T-cell (primary cell): ENCODE data around the gene CDH22. TPM values are rescaled to one million over a fixed set of nuclear protein-coding genes. Genes with fewer than 3 reads are reported as not detected.

ENCODE experiments used
- ATAC-seq, 4 experiments: fragments of 200-7000 bp in 3 of 4; fragments of 150-1000 bp in 1 of 4; cut with Tn5 transposase; replicated peaks in 1 of 4; 1 replicate in 3 of 4; 2 replicates in 1 of 4; pipeline ENCODE4 v1.10.0; 2021; ENCODE audit warnings: moderate library complexity in 3 of 4, mild to moderate bottlenecking in 2 of 4, moderate number of reproducible peaks in 1 of 4
- CTCF ChIA-PET, 2 donors: fragments of 300-600 bp; sonication (Branson Sonifier 250); formaldehyde crosslinking; loops; one replicate each; lab custom pipeline; 2022; ENCODE audit warnings: antibody characterized with exemption in 2 of 2; lab: Charles Lee
- POLR2A ChIA-PET, 2 donors: fragments of 300-600 bp; sonication (Branson Sonifier 250); formaldehyde crosslinking; loops; one replicate each; lab custom pipeline; 2022; ENCODE audit warnings: antibody characterized with exemption in 2 of 2; lab: Charles Lee
- DNase-seq, 35 experiments: peaks; one replicate each; pipeline versions ENCODE4 v3.0.0 to v3.0.0-alpha.2; 2013 to 2023
- H3K27ac ChIP-seq: one replicate; pipeline ENCODE4 v1.5.1; 2013; ENCODE audit warnings: low read length
- H3K27me3 ChIP-seq, 2 experiments: replicated peaks in 1 of 2; 1 replicate in 1 of 2; 2 replicates in 1 of 2; pipeline versions ENCODE4 v1.6.1 to v1.7.0; 2013; ENCODE audit warnings: low read length in 1 of 2, mixed read lengths in 1 of 2; ENCODE audit not compliant: control insufficient read depth in 2 of 2, insufficient read depth in 2 of 2; ENCODE audit errors: extremely low read depth in 1 of 2
- H3K36me3 ChIP-seq, 2 donors: 1 replicate in 1 of 2; 2 replicates in 1 of 2; pipeline versions ENCODE4 v1.6.1 to v1.7.0; 2013; ENCODE audit warnings: low read length in 1 of 2; ENCODE audit not compliant: control insufficient read depth in 2 of 2, insufficient read depth in 1 of 2; ENCODE audit errors: extremely low read depth in 1 of 2
- H3K4me1 ChIP-seq, 2 experiments: 1 replicate in 1 of 2; 2 replicates in 1 of 2; pipeline versions ENCODE4 v1.6.1 to v1.7.0; 2013; ENCODE audit warnings: low read length in 2 of 2, mixed read lengths in 1 of 2; ENCODE audit not compliant: insufficient read depth in 2 of 2, control insufficient read depth in 1 of 2; ENCODE audit errors: extremely low read depth in 1 of 2
- H3K4me3 ChIP-seq, 2 donors: 1 replicate in 1 of 2; 2 replicates in 1 of 2; pipeline versions ENCODE4 v1.5.1 to v1.7.0; 2013; ENCODE audit warnings: mild to moderate bottlenecking in 2 of 2, low read length in 1 of 2, moderate library complexity in 1 of 2; ENCODE audit not compliant: control insufficient read depth in 1 of 2; ENCODE audit errors: extremely low read depth in 1 of 2
- H3K9me3 ChIP-seq: 2 replicates; pipeline ENCODE4 v1.7.0; 2013
- H3K27ac Mint-ChIP-seq, 2 donors: one replicate each; pipeline ENCODE4 v1.8.0; 2020 to 2021; ENCODE audit warnings: mild to moderate bottlenecking in 2 of 2, mixed read lengths in 2 of 2
- H3K27me3 Mint-ChIP-seq, 2 donors: one replicate each; pipeline ENCODE4 v1.8.0; 2021 to 2022; ENCODE audit warnings: mixed read lengths in 2 of 2
- H3K36me3 Mint-ChIP-seq: one replicate; pipeline ENCODE4 v1.8.0; 2021; ENCODE audit warnings: mixed read lengths
- H3K4me1 Mint-ChIP-seq, 3 donors: one replicate each; pipeline ENCODE4 v1.8.0; 2020 to 2022; ENCODE audit warnings: mixed read lengths in 3 of 3, mild to moderate bottlenecking in 1 of 3
- H3K4me3 Mint-ChIP-seq, 3 donors: one replicate each; pipeline ENCODE4 v1.8.0; 2020 to 2022; ENCODE audit warnings: mild to moderate bottlenecking in 3 of 3, mixed read lengths in 3 of 3, moderate library complexity in 3 of 3
- H3K9me3 Mint-ChIP-seq, 3 donors: one replicate each; pipeline ENCODE4 v1.8.0; 2020 to 2022; ENCODE audit warnings: mixed read lengths in 3 of 3
- WGBS: methylation state at CpG from one replicate; pipeline ENCODE4 v1.1.5; 2013; ENCODE audit warnings: missing lambda C conversion rate; ENCODE audit not compliant: insufficient coverage; 5-methylcytosine and 5-hydroxymethylcytosine counted together
- total RNA-seq, 35 experiments: library from RNA in 6 of 35; stranded (reverse) in 6 of 35; fragments of 120-200 nt in 1 of 35; gene quantifications; one replicate each; pipeline versions ENCODE4 v1.2.1 to v1.2.4 and lab custom pipeline; 2013 to 2026

The CDH22 gene
- total RNA-seq, 5 donors from 2014 or later (not counting 1 experiment from before 2014, with no cell fraction given): not detected

DNA sequence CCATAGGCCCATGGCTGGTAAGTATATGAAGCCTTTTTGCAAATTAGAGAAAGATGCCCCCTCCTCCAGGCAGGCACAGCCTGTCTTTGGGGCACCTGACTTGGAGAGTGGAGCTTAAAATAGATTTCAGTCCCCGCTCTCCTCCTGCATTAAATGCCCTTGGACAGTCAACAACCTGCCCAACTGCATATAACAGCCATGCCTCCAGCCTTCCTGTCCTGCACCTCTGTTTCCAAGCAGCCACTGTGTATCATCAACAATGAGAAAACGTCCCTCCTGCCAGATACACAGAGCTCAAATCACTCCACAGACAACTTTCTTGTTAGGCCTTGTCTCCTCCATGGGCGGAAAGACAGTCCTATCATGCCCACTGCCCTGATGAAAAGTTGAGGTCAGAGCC lies 3.4 kb downstream of the CDH22 start:
- peaks cover 0 to 14% of the 10 kb centered on the region in 2 experiments for H3K4me1 ChIP-seq
- Mint-ChIP-seq H3K27me3 (peaks cover 51 to 63% of the 10 kb centered on the region in 2 donors), H3K4me1 (peaks cover 4 to 14% (median 7%) of the 10 kb centered on the region in 3 donors), H3K4me3 (no peak overlapping the region), H3K27ac (no peak overlapping the region), H3K36me3 (no peaks in the 10 kb centered on the region), H3K9me3 (no peaks in the 10 kb centered on the region)
- no peak for ATAC-seq
- ChIA-PET CTCF (interaction anchor here (0.5 to 1.2 kb wide), 3 partner anchors 22 to 133 kb away, joined by 4 read pairs; no protein-coding TSS in a partner anchor), POLR2A (no interaction called here)
- no peak overlapping the region for H3K27ac ChIP-seq
- no peaks in the 10 kb centered on the region for H3K36me3 ChIP-seq
- peaks cover 9 to 80% of the 10 kb centered on the region in 2 experiments for H3K27me3 ChIP-seq
- DNase-seq: no peak
- no peaks in the 10 kb centered on the region for H3K9me3 ChIP-seq
- 71% methylated on average over 3 of the region's 3 CpGs for WGBS
- no peak overlapping the region for H3K4me3 ChIP-seq

DNA sequence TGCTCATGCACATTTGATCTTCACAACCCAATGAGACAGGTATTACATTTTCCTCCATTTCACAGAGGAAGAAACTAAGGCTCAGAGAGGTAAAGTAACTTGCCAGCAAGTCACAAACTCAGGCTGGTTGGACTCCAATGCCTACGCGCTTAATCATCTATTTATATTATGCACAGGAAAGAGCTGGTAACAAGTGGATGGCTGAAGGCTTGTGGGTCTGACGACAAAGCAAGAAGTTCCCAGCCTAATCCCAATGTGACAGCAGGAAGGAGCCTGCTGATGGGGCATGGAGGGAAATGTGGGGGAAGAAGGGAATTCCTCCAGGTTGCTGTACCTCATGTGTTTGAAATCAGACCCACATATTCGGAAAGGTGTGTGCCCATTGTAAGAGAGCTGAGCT lies 3.9 kb downstream of the CDH22 start:
- Mint-ChIP-seq H3K4me1 (peaks cover 4 to 9% (median 7%) of the 10 kb centered on the region in 3 donors), H3K27ac (no peak overlapping the region), H3K4me3 (no peak overlapping the region), H3K9me3 (no peaks in the 10 kb centered on the region), H3K36me3 (no peaks in the 10 kb centered on the region), H3K27me3 (peaks cover 46 to 58% of the 10 kb centered on the region in 2 donors)
- Histone ChIP-seq H3K9me3 (no peaks in the 10 kb centered on the region), H3K27ac (no peak overlapping the region), H3K27me3 (peaks cover 9 to 78% of the 10 kb centered on the region in 2 experiments), H3K36me3 (no peaks in the 10 kb centered on the region), H3K4me3 (no peak overlapping the region), H3K4me1 (peaks cover 0 to 14% of the 10 kb centered on the region in 2 experiments)
- ChIA-PET POLR2A (no interaction called here), CTCF (interaction anchor here in 1 of 2 donors (1.2 kb wide), 1 partner anchor 134 kb away, joined by 4 read pairs; no protein-coding TSS in a partner anchor)
- ATAC-seq (no peak), DNase-seq (no peak)
- WGBS: 57% methylated on average over 1 of the region's 4 CpGs

DNA sequence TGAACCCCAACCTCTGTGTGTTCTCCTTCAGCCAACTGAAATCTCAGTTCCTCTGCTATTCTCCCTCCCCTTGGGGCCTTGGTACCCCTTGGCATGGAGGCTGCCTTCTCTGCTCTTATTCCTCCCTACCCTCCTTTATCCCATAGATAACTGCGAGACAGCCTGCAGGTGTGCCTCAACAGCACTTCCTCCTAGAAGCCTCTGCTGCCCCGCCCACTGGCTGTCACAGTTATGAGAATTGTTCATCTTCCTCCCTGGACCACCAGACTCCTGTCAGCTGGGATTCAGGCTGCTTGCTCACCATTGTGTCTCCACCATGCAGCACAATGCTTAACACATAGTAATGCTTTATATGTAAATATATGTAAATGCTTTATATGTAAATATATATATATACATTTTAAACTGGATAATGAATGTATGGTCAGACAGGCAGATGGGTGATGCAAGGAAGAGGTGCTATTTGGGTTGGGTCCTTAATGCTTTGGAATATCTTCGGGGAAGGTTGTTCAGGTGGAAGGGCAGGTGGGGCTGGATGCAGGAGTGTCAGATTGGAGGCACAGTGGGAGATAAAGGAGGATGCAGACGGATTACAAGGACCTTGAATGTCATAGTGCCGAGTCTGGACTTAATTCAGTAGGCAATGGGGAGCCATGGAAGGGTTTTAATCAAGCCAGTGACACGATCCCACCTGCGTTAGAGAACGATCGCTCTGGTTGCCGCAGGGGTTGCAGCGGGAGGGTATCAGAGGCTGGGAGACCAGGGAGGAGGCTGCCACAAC lies 4.9 kb downstream of the CDH22 start:
- Histone ChIP-seq H3K27ac (no peak overlapping the region), H3K9me3 (no peaks in the 10 kb centered on the region), H3K4me1 (peaks cover 0 to 10% of the 10 kb centered on the region in 2 experiments), H3K27me3 (peaks cover 9 to 75% of the 10 kb centered on the region in 2 experiments), H3K4me3 (no peak overlapping the region), H3K36me3 (no peaks in the 10 kb centered on the region)
- WGBS: 79% methylated on average over 11 of the region's 11 CpGs
- no peak overlapping the region for H3K27ac Mint-ChIP-seq
- H3K36me3 Mint-ChIP-seq: no peaks in the 10 kb centered on the region
- no peaks in the 10 kb centered on the region for H3K9me3 Mint-ChIP-seq
- ATAC-seq (no peak), DNase-seq (no peak)
- ChIA-PET POLR2A (no interaction called here), CTCF (no interaction called here)
- H3K4me3 Mint-ChIP-seq: no peak overlapping the region
- H3K27me3 Mint-ChIP-seq: peaks cover 40 to 57% of the 10 kb centered on the region in 2 donors
- peaks cover 0 to 8% (median 5%) of the 10 kb centered on the region in 3 donors for H3K4me1 Mint-ChIP-seq

GRCh38 chr20:46302106-46302505 lies 6.2 kb downstream of the CDH22 start:
- Mint-ChIP-seq H3K36me3 (no peaks in the 10 kb centered on the region), H3K9me3 (no peaks in the 10 kb centered on the region), H3K27me3 (peaks cover 53 to 68% of the 10 kb centered on the region in 2 donors), H3K4me1 (peaks cover 0 to 8% (median 5%) of the 10 kb centered on the region in 3 donors), H3K4me3 (no peak overlapping the region), H3K27ac (no peak overlapping the region)
- no peak overlapping the region for H3K4me3 ChIP-seq
- POLR2A ChIA-PET: no interaction called here
- no CpG with 5 or more reads among the region's 5 CpGs for WGBS
- no peak overlapping the region for H3K27ac ChIP-seq
- H3K4me1 ChIP-seq: peaks cover 0 to 4% of the 10 kb centered on the region in 2 experiments
- H3K27me3 ChIP-seq: peaks cover 9 to 74% of the 10 kb centered on the region in 2 experiments
- CTCF ChIA-PET: no interaction called here
- DNase-seq (no peak), ATAC-seq (no peak)
- no peaks in the 10 kb centered on the region for H3K9me3 ChIP-seq
- H3K36me3 ChIP-seq: no peaks in the 10 kb centered on the region

- Histone ChIP-seq H3K27me3 (peaks cover 0 to 72% of the 10 kb centered on the region in 2 experiments), H3K27ac (no peak overlapping the region), H3K9me3 (no peaks in the 10 kb centered on the region), H3K4me3 (no peak overlapping the region), H3K36me3 (no peaks in the 10 kb centered on the region), H3K4me1 (no peaks in the 10 kb centered on the region)
- 81% methylated on average over 10 of the region's 12 CpGs for WGBS
- no peak for ATAC-seq
- H3K4me1 Mint-ChIP-seq: no peaks in the 10 kb centered on the region
- no peak overlapping the region for H3K27ac Mint-ChIP-seq
- POLR2A ChIA-PET: interaction anchor here in 1 of 2 donors (0.5 kb wide), 1 partner anchor 387 kb away, joined by 3 read pairs; no protein-coding TSS in a partner anchor
- no peaks in the 10 kb centered on the region for H3K9me3 Mint-ChIP-seq
- H3K27me3 Mint-ChIP-seq: peaks cover 58 to 67% of the 10 kb centered on the region in 2 donors
- H3K4me3 Mint-ChIP-seq: no peak overlapping the region
- DNase-seq: no peak
- CTCF ChIA-PET: no interaction called here
- no peaks in the 10 kb centered on the region for H3K36me3 Mint-ChIP-seq
Measured at GRCh38 chr20:46300281-46300680, 8.0 kb downstream of the CDH22 start.

- H3K9me3 ChIP-seq: no peaks in the 10 kb centered on the region
- Mint-ChIP-seq H3K27ac (no peak overlapping the region), H3K27me3 (peaks cover 58 to 67% of the 10 kb centered on the region in 2 donors), H3K4me1 (no peaks in the 10 kb centered on the region), H3K4me3 (no peak overlapping the region), H3K36me3 (no peaks in the 10 kb centered on the region), H3K9me3 (no peaks in the 10 kb centered on the region)
- no peaks in the 10 kb centered on the region for H3K36me3 ChIP-seq
- peaks cover 0 to 74% of the 10 kb centered on the region in 2 experiments for H3K27me3 ChIP-seq
- no peak for ATAC-seq
- 41% methylated on average over 4 of the region's 7 CpGs for WGBS
- CTCF ChIA-PET: no interaction called here
- DNase-seq: no peak
- H3K4me1 ChIP-seq: no peaks in the 10 kb centered on the region
- no peak overlapping the region for H3K27ac ChIP-seq
- POLR2A ChIA-PET: no interaction called here
- H3K4me3 ChIP-seq: no peak overlapping the region
Measured at GRCh38 chr20:46299078-46299477, 9.2 kb downstream of the CDH22 start.
